Left colon (tissue), 2 donors: ENCODE results near the gene ALKBH5. TPM values are rescaled to one million over a fixed set of nuclear protein-coding genes. Genes with fewer than 3 reads are reported as not detected.
A peak's percentile ranks its signal among the peaks of the same experiment; 100 is the strongest.

Source experiments
- ATAC-seq: fragments of 200-7000 bp; cut with Tn5 transposase; one replicate; pipeline ENCODE4 v1.9.1; 2020; ENCODE audit warnings: mild to moderate bottlenecking, moderate library complexity
- DNase-seq, 2 donors: peaks; one replicate each; pipeline ENCODE4 v3.0.0-alpha.2; 2020
- intact Hi-C, 2 donors: fragments of 100-400 bp; cut with DNase I in 1 of 2; cut with micrococcal nuclease in 1 of 2; formaldehyde crosslinking; loops; one replicate each; pipeline versions ENCODE4 v1.11.2 to v1.14.0; 2022; cut with DNase I, micrococcal nuclease
- long read RNA-seq: library from polyadenylated mRNA; unstranded; transcript quantifications from one replicate; pipeline ENCODE4 v2.0.0, GENCODE V29; 2021
- total RNA-seq, 2 donors: library from RNA; stranded (reverse); fragmentation: NEBNext Ultra II Directional; extraction: Animal tissue kit (Norgen Biotek cat#: 25700); gene quantifications; one replicate each; pipeline ENCODE4 v1.2.1, GENCODE V29; 2021
- donor health status: DM: no; HTN: no; CAD: no.
- donor health status: DM: yes; HTN: yes; CAD: no.

ALKBH5 gene
- 10 to 100 TPM; 83.7 to 89.8 TPM for total RNA-seq
- long read RNA-seq, transcript ALKBH5-201 (4 exons, 2,748 nt) = major isoform, 173 of 208 reads
- long read RNA-seq, partial matches to known transcripts = 20 of 208 reads
- long read RNA-seq, other reads (novel, unspliced or antisense) = 11 of 208 reads

DNA sequence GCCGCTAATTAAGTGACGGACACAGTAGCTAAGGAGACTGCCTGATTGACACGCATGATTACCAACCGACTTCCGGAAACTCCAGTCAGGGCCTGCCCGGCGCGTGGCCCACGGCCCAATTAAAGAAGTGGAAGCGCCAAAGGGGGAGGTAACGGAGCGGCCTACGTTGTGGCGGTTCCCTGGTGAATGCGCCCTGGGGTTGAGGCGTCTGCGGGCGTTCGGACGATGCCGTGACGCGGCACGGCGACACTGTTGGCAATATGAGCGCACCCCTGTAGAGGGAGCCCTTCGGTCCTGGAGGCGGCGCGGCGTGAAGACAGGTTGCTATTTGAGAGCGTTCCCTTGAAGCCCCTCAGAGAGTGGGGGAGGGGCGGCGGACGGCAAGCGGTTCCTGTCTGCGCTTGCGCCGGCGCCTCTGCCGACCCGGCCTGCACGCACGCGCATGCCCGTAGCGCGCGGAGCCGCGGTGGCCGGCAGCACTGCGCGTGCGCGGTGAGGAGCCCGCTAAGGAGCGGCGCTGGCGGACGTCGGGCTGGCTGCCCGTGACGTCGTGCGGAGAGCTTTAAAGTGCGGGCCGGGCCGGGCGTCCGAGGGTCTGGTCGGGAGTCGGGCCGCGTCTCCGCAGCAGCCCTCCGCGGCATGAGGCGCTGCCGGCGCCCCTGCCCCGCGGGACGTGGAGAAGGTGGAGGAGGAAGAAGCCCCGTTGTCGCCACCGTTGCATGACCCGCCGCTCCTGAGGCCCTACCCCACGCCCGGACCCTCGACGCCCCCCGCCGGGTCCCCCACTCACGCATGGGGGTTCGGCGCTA is at the start of gene ALKBH5:
Gene ALKBH5, plus strand, starts transcription at position 495 of the 809 bp plus-strand sequence. CDS start 416 bp downstream, outside the sequence.
- intact Hi-C loops = no loop called here
- peak; percentile 84 for ATAC-seq

DNA sequence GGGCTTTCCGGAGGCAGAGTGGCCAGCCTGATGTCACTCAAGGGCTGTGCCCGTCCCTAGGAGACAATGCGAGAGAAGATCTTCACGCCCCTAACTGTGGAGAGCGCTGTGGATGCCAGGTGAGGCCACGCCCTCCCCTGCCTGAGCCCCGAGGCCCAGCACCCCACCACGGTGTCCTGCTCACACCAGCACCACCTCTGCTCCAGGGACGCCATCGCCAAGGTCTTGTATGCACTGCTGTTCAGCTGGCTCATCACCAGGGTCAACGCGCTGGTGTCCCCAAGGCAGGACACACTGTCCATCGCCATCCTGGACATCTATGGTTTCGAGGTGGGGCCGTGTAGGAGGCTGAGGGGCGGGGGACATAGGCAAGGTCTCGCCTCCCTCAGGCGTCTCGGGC is 47.3 kb upstream of the ALKBH5 start:
- DNase-seq (no peak), ATAC-seq (no peak)
- intact Hi-C loops = no loop called here

More for the DNA sequence above, at the start of gene ALKBH5:
- peak; percentile 94 to 99 for DNase-seq

DNA sequence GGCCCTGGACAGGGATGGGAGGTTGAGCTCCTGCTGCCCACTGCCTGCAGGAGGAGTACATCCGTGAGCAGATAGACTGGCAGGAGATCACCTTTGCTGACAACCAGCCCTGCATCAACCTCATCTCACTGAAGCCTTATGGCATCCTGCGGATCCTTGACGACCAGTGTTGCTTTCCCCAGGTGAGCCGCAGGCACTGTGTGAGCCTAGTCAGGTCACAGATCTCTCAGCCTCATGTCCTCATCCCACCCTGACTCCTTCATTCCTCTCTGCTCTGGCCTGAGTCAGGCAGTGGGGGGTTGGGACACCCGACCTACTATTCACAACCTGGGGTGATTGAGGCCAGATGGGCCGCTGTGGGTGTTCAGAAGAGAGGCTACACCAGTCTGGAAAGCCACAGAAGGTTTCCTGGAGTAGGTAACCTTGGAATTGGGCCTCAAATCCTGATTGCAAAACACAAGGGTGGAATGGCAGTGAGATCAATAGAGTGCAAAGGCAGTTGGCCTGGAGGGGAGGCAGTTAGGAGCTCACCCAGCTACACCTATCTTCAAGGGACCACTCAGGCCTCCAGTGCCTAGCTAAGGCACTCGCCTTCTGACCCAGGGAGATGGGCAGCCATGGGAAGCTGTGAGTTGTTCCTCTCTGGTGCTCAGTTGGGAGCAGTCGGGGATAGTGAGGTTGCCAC is 45.4 kb upstream of the ALKBH5 start:
- intact Hi-C loops = no loop called here
- no peak for ATAC-seq
- DNase-seq = no peak

DNA sequence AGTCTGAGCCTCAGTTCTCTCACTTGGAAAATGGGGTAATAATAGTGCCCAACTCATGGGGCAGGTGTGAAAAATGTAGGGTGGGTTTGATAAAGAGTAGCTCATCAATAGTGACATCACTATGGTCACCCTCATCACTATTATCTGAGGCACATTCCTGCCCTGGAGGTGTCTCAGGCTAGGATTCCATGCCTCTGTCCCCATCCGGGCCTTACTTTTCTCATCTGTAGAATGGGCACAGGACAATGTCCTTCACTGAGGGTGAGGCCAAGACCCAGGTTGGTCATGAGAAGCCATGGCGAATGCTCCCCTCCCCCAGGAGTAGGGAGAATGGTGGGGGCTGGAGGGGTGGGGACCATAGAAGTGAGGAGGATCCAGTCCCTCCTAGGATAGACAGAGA is 44.5 kb upstream of the ALKBH5 start:
- DNase-seq = no peak

DNA sequence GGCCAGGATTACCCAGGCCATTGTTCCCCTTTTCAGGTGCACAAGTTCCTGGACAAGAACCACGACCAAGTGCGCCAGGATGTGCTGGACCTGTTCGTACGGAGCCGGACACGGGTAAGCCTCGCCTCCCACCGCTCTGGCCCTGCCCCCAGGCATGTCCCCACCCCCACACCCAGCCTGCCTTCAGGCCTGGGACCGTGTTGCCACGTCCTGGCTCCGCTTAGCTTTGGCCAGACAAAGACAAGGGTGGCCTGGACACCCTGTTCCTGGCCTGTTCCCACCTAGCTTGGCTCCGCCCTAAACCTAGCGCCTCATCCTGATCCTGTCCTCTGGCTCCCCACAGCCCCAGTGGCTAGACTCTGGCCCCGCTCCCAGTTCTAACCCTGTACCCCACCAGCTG is 44.1 kb upstream of the ALKBH5 start:
- intact Hi-C loops = no loop called here
- DNase-seq (no peak), ATAC-seq (no peak)

More for the DNA sequence above, 44.5 kb upstream of the ALKBH5 start:
- ATAC-seq = no peak
- intact Hi-C loops = no loop called here

DNA sequence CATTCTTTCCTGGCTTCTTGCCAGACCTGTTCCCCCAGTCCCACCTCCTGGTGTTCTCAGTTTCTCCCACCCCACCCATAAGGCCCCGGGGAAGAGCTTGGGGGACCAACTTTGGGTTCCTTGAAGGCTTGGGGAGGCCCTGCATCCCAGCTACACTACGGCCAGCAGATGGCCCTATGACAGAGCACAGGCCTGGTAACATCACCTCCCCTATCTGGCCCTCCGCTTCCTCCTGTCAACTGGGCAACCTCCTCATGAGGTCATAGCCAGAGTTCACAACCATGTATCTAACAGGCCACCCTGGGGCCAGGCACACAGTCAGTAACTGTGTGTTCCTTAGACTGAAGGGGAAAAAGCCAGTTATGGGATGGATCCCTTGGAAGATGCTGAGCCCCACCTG is 43.7 kb upstream of the ALKBH5 start:
- intact Hi-C loops = loop anchor here in 1 of 2 donors (5.0 kb wide), 2 partner anchors 47 to 77 kb away; no protein-coding TSS in a partner anchor
- DNase-seq (no peak), ATAC-seq (peak; percentile 45)

DNA sequence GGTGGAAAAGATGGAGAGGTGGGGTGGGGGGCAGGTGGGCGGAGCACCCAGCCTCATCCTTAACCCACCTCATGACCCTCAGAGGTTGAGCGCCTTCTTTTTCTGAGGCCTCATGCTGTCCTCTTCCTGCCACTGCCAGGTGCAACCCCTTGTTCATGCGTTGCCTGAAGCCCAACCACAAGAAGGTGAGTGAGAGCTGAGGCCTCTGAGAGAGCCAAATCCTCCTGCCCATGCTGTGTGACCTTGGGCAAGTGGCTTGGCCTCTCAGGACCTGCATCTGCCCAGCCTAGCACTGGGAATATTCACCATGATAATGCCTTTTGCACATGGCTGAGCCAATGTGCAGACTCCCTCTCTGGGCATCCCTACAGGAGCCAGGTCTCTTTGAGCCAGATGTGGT is 43.0 kb upstream of the ALKBH5 start:
- DNase-seq (no peak), ATAC-seq (no peak)
- intact Hi-C loops = loop anchor here in 1 of 2 donors (5.0 kb wide), 2 partner anchors 47 to 77 kb away; no protein-coding TSS in a partner anchor

DNA sequence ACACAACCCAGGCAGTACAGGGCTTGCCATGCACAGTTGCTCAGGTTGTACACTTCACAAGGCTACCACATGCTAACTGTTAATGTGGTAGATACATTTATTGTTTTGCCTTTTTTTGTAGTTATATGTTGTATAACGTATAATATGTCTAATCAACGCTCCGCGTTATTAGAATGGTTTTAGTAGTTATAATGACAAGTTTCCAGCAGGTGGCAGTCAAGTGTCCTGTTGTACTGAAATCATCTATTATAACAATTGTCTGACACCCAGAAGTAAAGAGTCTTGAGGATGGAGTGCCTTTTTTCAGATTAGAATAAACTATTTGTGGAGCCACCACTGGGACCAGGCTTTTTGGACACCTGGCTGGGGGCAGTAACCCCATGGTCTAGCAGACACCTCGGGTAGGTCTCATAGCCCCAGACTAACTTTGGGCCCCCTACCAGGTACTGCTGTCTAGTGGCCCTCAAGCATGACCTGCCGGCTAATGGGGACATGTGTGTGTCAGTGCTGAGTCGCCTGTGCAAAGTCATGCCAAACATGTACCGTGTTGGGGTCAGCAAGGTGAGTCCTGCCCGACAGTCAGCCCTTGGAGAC is 42.3 kb upstream of the ALKBH5 start:
- ATAC-seq (peak; percentile 67), DNase-seq (no peak)
- intact Hi-C loops = loop anchor here in 1 of 2 donors (5.0 kb wide), 2 partner anchors 46 to 76 kb away; no protein-coding TSS in a partner anchor

DNA sequence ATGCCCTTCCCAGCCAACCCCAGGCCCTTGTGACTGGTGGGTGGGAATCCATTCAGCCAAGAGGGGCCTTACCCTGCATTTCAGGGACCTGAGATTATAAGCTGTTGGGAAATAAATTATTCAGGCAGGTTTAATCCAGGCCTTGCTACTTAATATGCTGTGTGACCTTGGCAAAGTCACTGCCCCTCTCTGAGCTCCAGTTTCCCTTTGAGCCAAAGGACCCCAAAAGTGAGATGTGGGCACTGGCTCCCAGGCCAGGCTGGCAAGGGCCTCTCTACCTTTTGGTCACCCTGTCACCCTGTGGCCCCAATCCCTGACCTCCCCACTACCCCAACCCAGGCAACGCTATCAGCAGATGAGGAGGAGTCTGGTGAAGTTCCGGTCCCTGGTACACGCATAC is 41.2 kb upstream of the ALKBH5 start:
- DNase-seq (no peak), ATAC-seq (no peak)
- intact Hi-C loops = loop anchor here in 1 of 2 donors (5.0 kb wide), 2 partner anchors 45 to 75 kb away; no protein-coding TSS in a partner anchor

DNA sequence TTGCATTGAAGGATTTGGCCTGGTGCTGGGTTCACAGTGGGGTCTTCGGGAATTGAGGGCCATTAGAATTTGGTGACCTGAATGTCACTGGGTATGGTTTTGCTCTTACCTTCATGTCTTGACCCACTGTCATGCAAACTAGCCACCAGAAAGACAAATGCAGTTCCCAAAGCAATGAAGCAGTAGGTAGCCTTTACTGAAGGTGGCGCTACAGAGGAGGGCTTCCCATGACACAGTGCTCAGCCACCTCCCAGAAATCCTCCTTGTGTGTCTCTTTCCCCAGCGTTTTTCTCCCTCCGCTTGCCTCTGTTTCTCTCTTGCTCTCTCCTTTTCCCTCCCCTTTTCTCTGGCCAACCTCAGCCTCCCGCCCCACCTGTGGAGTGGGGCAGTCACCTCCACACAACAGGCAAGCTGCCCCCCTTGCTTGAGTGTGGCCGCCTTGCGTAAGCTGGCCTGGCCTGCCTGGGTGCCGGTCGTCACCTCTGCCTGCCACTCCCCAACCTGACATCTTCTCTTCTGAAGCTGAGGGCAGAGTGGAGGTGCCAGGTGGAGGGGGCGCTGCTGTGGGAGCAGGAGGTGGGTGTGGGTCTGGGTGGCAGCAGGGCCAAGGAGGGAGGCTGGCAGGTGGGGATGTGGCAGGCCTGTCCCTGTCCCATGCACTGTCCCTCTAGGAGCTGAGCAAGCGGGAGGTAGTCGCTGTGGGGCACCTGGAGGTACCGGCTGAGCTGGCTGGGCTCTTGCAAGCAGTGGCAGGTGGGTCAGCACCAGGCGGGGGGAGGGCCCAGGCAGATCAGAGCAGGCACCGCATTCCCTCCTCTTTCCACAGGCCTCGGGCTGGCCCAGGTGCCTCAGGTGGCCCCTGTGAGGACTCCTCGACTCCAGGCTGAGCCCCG is 40.3 kb upstream of the ALKBH5 start:
- DNase-seq = no peak
- intact Hi-C loops = loop anchor here in 1 of 2 donors (5.0 kb wide), 2 partner anchors 44 to 74 kb away; no protein-coding TSS in a partner anchor
- peak; percentile 31 for ATAC-seq

DNA sequence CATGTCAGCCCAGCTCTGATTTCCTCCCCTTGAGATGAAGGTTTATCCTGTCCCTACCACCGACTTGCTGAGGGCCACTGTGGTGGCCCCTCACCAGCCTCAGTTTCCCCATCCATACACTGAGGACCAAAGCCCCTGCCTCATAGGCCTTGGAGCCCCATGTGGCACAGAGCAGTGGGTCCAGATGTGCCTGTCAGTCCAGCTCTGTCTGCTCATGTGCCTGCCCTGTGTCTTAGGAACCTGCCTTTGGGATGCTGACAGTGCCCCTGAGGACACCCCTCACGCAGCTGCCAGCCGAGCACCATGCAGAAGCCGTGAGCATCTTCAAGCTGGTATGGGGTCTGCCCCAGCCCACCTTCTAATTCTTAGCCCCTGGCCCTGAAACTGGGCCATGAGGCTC is 39.4 kb upstream of the ALKBH5 start:
- intact Hi-C loops = loop anchor here in 1 of 2 donors (5.0 kb wide), 2 partner anchors 43 to 73 kb away; no protein-coding TSS in a partner anchor
- DNase-seq (no peak), ATAC-seq (no peak)

DNA sequence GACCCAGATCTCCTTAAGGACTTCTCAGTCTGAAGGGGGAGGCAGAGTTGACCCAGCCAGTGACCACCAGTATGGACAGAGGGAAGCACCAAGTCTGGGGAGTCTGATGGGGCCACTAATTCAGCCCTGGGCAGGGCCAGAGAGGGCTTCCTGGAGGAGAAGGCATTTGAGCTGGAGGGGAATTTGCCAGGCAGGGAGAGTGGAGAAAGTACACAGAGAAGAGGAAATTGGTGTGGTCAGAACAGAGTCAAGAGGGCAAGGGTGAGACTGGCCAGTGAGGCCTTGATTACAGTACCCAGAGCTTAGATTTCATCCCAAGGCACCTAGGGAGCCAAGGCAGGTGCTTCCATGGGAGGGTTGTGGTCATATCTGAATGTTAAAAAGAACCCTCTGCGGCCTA is 38.8 kb upstream of the ALKBH5 start:
- intact Hi-C loops = loop anchor here in 1 of 2 donors (5.0 kb wide), 2 partner anchors 42 to 72 kb away; no protein-coding TSS in a partner anchor
- DNase-seq = no peak
- no peak for ATAC-seq

DNA sequence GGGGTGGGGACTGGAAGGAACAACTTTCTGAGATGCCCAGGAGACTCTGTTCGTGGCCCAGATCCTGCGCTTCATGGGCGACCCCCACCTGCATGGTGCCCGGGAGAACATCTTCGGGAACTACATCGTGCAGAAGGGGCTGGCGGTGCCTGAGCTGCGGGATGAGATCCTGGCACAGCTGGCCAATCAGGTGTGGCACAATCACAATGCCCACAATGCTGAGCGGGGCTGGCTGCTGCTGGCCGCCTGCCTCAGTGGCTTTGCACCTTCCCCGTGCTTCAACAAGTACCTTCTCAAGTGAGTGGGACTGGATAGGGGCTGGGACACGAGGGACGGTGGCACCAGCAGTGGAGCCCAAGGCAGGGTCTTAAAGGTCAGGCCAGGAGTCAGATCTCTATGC is 37.8 kb upstream of the ALKBH5 start:
- DNase-seq = no peak
- intact Hi-C loops = no loop called here
- no peak for ATAC-seq

DNA sequence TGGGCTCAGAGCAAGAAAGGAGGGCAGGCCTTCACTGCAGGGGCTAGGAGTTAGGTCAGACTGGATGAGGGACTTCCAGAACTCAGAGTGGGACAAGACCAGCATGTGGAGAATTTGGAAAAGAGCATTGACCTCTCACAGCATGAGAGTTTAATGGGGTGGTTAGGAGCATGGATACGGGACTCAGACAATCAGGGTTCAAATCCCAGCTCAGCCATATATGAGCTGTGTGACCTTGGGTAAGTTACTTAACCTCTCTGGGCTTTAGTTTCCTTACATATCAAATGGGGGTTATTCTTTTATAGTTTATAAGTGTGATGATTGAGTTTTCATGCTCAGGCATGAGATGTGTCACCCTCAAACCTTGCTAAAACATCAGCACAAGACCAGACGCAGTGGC is 37.4 kb upstream of the ALKBH5 start:
- DNase-seq (no peak), ATAC-seq (no peak)
- intact Hi-C loops = no loop called here

DNA sequence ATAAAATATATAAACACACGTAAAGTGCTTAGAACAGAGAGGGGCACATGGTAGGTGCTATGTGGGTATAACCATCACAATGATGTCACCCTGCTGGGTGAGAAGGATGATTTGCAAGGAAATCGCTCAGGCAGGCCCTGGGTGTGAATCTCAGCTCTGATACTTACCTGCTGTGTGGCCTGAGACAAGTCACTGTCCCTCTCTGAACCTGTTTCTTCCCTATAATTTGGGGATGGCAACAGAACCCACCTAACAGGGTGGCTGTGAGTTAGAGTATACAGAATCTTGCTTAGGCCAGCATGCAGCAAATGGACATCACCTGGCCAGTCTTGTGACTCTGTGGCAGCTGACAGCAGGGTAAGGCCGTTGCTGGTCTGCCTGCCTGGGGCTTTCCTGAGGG is 36.6 kb upstream of the ALKBH5 start:
- no peak for DNase-seq
- no peak for ATAC-seq
- intact Hi-C loops = no loop called here

DNA sequence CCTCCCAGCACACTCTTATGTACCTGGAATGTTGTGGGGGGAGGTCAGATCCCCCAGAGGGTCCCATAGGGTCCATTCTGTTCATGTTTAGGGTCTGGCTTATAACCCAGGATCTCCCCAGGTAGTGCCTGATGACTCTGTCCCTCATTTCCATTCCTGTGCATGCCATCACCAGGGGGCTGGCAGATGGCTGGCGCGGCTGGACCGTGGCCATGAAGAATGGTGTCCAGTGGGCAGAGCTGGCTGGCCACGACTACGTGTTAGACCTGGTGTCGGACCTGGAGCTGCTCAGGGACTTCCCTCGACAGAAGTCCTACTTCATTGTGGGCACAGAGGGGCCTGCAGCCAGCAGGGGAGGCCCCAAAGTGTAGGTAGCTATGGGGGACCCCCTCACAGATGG is 35.0 kb upstream of the ALKBH5 start:
- intact Hi-C loops = no loop called here
- DNase-seq = no peak
- no peak for ATAC-seq

DNA sequence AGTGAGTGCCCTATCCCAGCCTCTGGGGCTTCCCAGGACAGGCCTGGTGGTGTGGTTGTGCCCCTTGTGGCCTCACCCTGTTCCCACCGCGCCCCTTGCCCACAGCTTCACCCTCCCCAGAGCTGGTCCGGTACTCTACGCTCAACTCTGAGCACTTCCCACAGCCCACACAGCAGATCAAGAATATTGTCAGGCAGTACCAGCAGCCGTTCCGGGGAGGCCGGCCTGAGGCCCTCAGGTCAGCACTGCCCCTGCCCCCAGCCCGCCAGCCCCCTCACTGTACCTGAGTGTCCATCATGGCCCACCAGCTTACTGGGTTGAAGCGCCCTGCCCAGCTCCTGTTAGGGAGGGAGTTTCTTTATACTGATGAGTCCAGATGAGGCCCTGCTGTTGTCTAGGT is 32.3 kb upstream of the ALKBH5 start:
- ATAC-seq (no peak), DNase-seq (no peak)
- intact Hi-C loops = no loop called here

DNA sequence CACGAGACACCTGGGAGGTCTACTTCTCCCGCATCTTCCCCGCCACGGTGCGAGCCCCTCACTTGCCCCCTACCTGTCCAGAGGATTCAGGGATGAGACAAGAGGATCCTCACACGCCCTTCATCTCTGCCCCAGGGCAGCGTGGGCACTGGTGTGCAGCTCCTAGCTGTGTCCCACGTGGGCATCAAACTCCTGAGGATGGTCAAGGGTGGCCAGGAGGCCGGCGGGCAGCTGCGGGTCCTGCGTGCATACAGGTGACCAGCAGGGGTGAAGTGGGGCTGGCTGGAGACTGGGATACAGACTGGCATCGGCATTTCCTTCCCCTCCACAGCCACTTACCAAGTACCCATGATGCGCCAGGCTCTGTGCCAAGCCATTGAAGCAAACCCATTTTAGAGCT is 28.4 kb upstream of the ALKBH5 start:
- intact Hi-C loops = no loop called here
- ATAC-seq = no peak
- no peak for DNase-seq
